ENCODE data around the gene TOR3A. TPM values are rescaled to one million over a fixed set of nuclear protein-coding genes. Genes with fewer than 3 reads are reported as not detected.

TOR3A gene
- total and polyA plus RNA-seq, 2 of the 8 experiments (the other 6 are each of a cell fraction or from before 2014, with no cell fraction given): 15.3 to 21.4 TPM

DNA sequence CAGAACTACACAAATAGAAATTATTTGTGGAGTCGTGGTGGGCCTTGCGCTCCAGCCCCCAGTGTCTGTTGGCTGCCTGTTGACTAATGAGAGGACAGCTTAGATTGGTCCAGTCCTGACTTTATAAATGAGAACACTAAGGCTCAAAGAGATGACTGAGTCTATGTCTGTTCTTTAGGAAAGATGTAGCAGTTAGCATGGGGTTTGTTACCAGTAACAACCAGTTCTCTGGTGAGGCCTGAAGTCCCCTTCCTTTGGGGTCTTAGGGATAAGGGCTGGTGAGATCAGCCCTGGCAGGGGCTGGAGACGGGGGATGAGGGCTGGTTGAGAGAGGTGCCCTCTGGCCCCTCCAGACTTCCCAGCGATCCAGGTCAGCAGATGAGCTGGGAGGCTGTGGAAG, 9.1 kb downstream of the TOR3A start (continued):
- TF ChIP-seq, protein P1, sequence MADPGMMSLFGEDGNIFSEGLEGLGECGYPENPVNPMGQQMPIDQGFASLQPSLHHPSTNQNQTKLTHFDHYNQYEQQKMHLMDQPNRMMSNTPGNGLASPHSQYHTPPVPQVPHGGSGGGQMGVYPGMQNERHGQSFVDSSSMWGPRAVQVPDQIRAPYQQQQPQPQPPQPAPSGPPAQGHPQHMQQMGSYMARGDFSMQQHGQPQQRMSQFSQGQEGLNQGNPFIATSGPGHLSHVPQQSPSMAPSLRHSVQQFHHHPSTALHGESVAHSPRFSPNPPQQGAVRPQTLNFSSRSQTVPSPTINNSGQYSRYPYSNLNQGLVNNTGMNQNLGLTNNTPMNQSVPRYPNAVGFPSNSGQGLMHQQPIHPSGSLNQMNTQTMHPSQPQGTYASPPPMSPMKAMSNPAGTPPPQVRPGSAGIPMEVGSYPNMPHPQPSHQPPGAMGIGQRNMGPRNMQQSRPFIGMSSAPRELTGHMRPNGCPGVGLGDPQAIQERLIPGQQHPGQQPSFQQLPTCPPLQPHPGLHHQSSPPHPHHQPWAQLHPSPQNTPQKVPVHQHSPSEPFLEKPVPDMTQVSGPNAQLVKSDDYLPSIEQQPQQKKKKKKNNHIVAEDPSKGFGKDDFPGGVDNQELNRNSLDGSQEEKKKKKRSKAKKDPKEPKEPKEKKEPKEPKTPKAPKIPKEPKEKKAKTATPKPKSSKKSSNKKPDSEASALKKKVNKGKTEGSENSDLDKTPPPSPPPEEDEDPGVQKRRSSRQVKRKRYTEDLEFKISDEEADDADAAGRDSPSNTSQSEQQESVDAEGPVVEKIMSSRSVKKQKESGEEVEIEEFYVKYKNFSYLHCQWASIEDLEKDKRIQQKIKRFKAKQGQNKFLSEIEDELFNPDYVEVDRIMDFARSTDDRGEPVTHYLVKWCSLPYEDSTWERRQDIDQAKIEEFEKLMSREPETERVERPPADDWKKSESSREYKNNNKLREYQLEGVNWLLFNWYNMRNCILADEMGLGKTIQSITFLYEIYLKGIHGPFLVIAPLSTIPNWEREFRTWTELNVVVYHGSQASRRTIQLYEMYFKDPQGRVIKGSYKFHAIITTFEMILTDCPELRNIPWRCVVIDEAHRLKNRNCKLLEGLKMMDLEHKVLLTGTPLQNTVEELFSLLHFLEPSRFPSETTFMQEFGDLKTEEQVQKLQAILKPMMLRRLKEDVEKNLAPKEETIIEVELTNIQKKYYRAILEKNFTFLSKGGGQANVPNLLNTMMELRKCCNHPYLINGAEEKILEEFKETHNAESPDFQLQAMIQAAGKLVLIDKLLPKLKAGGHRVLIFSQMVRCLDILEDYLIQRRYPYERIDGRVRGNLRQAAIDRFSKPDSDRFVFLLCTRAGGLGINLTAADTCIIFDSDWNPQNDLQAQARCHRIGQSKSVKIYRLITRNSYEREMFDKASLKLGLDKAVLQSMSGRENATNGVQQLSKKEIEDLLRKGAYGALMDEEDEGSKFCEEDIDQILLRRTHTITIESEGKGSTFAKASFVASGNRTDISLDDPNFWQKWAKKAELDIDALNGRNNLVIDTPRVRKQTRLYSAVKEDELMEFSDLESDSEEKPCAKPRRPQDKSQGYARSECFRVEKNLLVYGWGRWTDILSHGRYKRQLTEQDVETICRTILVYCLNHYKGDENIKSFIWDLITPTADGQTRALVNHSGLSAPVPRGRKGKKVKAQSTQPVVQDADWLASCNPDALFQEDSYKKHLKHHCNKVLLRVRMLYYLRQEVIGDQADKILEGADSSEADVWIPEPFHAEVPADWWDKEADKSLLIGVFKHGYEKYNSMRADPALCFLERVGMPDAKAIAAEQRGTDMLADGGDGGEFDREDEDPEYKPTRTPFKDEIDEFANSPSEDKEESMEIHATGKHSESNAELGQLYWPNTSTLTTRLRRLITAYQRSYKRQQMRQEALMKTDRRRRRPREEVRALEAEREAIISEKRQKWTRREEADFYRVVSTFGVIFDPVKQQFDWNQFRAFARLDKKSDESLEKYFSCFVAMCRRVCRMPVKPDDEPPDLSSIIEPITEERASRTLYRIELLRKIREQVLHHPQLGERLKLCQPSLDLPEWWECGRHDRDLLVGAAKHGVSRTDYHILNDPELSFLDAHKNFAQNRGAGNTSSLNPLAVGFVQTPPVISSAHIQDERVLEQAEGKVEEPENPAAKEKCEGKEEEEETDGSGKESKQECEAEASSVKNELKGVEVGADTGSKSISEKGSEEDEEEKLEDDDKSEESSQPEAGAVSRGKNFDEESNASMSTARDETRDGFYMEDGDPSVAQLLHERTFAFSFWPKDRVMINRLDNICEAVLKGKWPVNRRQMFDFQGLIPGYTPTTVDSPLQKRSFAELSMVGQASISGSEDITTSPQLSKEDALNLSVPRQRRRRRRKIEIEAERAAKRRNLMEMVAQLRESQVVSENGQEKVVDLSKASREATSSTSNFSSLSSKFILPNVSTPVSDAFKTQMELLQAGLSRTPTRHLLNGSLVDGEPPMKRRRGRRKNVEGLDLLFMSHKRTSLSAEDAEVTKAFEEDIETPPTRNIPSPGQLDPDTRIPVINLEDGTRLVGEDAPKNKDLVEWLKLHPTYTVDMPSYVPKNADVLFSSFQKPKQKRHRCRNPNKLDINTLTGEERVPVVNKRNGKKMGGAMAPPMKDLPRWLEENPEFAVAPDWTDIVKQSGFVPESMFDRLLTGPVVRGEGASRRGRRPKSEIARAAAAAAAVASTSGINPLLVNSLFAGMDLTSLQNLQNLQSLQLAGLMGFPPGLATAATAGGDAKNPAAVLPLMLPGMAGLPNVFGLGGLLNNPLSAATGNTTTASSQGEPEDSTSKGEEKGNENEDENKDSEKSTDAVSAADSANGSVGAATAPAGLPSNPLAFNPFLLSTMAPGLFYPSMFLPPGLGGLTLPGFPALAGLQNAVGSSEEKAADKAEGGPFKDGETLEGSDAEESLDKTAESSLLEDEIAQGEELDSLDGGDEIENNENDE (IDR thresholded peaks at IDR 0.05; ENCODE audit: insufficient replicate concordance, low read length): no peak
- TF ChIP-seq JUND (IDR thresholded peaks at IDR 0.05; ENCODE audit: low read length): no peak
- TF ChIP-seq, protein P2, sequence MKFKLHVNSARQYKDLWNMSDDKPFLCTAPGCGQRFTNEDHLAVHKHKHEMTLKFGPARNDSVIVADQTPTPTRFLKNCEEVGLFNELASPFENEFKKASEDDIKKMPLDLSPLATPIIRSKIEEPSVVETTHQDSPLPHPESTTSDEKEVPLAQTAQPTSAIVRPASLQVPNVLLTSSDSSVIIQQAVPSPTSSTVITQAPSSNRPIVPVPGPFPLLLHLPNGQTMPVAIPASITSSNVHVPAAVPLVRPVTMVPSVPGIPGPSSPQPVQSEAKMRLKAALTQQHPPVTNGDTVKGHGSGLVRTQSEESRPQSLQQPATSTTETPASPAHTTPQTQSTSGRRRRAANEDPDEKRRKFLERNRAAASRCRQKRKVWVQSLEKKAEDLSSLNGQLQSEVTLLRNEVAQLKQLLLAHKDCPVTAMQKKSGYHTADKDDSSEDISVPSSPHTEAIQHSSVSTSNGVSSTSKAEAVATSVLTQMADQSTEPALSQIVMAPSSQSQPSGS (IDR thresholded peaks at IDR 0.05; ENCODE audit: low read length): no peak
- no peak for TF ChIP-seq SAP30 (IDR thresholded peaks at IDR 0.05; ENCODE audit: insufficient read depth, insufficient replicate concordance, low read length)
- no peak for TF ChIP-seq RNF2 (IDR thresholded peaks at IDR 0.05; ENCODE audit: borderline replicate concordance, low read depth, low read length, missing control alignments, poor library complexity, severe bottlenecking)
- TF ChIP-seq PHF8 (conservative IDR thresholded peaks at IDR 0.05; ENCODE audit: low read depth, low read length): no peak
- no peak for TF ChIP-seq RAD21 (IDR thresholded peaks at IDR 0.05 in 1 of 2, conservative IDR thresholded peaks at IDR 0.05 in 1 of 2; ENCODE audit: low read depth in 2 of 2, low read length in 2 of 2)
- no peak for TF ChIP-seq CREB1 (IDR thresholded peaks at IDR 0.05)
- no peak for TF ChIP-seq YY1 (IDR thresholded peaks at IDR 0.05; ENCODE audit: low read depth, low read length)

All from H1 (cell line).